ENCODE results near the gene DLG2. TPM values are rescaled to one million over a fixed set of nuclear protein-coding genes. Genes with fewer than 3 reads are reported as not detected.

The DLG2 gene
- total RNA-seq, 1 experiment from 2014 or later, result 17.5 TPM

- DNase-seq (ENCODE audit: low spot score), result no peak
- CTCF ChIA-PET, result no interaction called here
- TF ChIP-seq OVOL2 (CRISPR knock-in tag; IDR thresholded peaks at IDR 0.05; ENCODE audit: borderline replicate concordance) (no peak), ZNF263 (CRISPR knock-in tag; IDR thresholded peaks at IDR 0.05; ENCODE audit: low read depth) (no peak), ATF1 (CRISPR knock-in tag; IDR thresholded peaks at IDR 0.05) (no peak), SMAD4 (CRISPR knock-in tag; IDR thresholded peaks at IDR 0.05) (no peak), EMX1 (CRISPR knock-in tag; IDR thresholded peaks at IDR 0.05) (no peak), HMGXB4 (CRISPR knock-in tag; IDR thresholded peaks at IDR 0.05) (no peak), SMAD3 (CRISPR knock-in tag; IDR thresholded peaks at IDR 0.05; ENCODE audit: borderline replicate concordance) (no peak), NR3C1 (CRISPR knock-in tag; conservative IDR thresholded peaks at IDR 0.05; ENCODE audit: low read depth) (no peak)
- TF ChIP-seq, protein P1, sequence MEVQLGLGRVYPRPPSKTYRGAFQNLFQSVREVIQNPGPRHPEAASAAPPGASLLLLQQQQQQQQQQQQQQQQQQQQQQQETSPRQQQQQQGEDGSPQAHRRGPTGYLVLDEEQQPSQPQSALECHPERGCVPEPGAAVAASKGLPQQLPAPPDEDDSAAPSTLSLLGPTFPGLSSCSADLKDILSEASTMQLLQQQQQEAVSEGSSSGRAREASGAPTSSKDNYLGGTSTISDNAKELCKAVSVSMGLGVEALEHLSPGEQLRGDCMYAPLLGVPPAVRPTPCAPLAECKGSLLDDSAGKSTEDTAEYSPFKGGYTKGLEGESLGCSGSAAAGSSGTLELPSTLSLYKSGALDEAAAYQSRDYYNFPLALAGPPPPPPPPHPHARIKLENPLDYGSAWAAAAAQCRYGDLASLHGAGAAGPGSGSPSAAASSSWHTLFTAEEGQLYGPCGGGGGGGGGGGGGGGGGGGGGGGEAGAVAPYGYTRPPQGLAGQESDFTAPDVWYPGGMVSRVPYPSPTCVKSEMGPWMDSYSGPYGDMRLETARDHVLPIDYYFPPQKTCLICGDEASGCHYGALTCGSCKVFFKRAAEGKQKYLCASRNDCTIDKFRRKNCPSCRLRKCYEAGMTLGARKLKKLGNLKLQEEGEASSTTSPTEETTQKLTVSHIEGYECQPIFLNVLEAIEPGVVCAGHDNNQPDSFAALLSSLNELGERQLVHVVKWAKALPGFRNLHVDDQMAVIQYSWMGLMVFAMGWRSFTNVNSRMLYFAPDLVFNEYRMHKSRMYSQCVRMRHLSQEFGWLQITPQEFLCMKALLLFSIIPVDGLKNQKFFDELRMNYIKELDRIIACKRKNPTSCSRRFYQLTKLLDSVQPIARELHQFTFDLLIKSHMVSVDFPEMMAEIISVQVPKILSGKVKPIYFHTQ (CRISPR knock-in tag; IDR thresholded peaks at IDR 0.05), result no peak
- Mint-ChIP-seq H3K4me3 (no peak overlapping the region), H3K36me3 (no peaks in the 10 kb centered on the region), H3K27ac (no peak overlapping the region), H3K27me3 (ENCODE audit: low read depth) (no peaks in the 10 kb centered on the region), H3K4me1 (peaks cover 4% of the 10 kb centered on the region; the same call in 1 of the 2 replicates), H3K9me3 (no peaks in the 10 kb centered on the region)
- no peak for ATAC-seq
- POLR2A ChIA-PET, result no interaction called here
These were observed 1786.8 kb downstream of the DLG2 start for GRCh38 chr11:83840326-83840725.

- H3K4me3 Mint-ChIP-seq, result no peak overlapping the region
- ChIA-PET POLR2A (no interaction called here), CTCF (interaction anchor here (0.6 to 2.2 kb wide), 68 partner anchors 7 to 1069 kb away, joined by 3 to 42 read pairs (median 4); no protein-coding TSS in a partner anchor)
- DNase-seq (ENCODE audit: low spot score) (peak; percentile 56), ATAC-seq (peak; percentile 99)
- H3K9me3 Mint-ChIP-seq, result no peaks in the 10 kb centered on the region
- H3K27ac Mint-ChIP-seq, result no peak overlapping the region
- H3K36me3 Mint-ChIP-seq, result no peaks in the 10 kb centered on the region
- TF ChIP-seq ETV6 (CRISPR knock-in tag; IDR thresholded peaks at IDR 0.05) (0 out of 2 replicates have a peak, but pooled peaks have one; percentile 33), ATF6 (CRISPR knock-in tag; IDR thresholded peaks at IDR 0.05) (no peak)
- TF ChIP-seq, protein P2, sequence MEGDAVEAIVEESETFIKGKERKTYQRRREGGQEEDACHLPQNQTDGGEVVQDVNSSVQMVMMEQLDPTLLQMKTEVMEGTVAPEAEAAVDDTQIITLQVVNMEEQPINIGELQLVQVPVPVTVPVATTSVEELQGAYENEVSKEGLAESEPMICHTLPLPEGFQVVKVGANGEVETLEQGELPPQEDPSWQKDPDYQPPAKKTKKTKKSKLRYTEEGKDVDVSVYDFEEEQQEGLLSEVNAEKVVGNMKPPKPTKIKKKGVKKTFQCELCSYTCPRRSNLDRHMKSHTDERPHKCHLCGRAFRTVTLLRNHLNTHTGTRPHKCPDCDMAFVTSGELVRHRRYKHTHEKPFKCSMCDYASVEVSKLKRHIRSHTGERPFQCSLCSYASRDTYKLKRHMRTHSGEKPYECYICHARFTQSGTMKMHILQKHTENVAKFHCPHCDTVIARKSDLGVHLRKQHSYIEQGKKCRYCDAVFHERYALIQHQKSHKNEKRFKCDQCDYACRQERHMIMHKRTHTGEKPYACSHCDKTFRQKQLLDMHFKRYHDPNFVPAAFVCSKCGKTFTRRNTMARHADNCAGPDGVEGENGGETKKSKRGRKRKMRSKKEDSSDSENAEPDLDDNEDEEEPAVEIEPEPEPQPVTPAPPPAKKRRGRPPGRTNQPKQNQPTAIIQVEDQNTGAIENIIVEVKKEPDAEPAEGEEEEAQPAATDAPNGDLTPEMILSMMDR (IDR thresholded peaks at IDR 0.05), result peak; percentile 69
- H3K4me1 Mint-ChIP-seq, result peaks cover 4% of the 10 kb centered on the region; the same call in 1 of the 2 replicates
- no peaks in the 10 kb centered on the region for H3K27me3 Mint-ChIP-seq (ENCODE audit: low read depth)
These were observed 1790.1 kb downstream of the DLG2 start for GRCh38 chr11:83836883-83837654.

- no peak overlapping the region for H3K27ac Mint-ChIP-seq
- H3K36me3 Mint-ChIP-seq, result no peaks in the 10 kb centered on the region
- peaks cover 4% of the 10 kb centered on the region; the same call in 1 of the 2 replicates for H3K4me1 Mint-ChIP-seq
- no peak overlapping the region for H3K4me3 Mint-ChIP-seq
- no peaks in the 10 kb centered on the region for H3K9me3 Mint-ChIP-seq
- ChIA-PET POLR2A (interaction anchor here (0.6 kb wide), 1 partner anchor 852 kb away, joined by 3 read pairs; no protein-coding TSS in a partner anchor), CTCF (interaction anchor here (0.6 to 2.2 kb wide), 63 partner anchors 8 to 1070 kb away, joined by 3 to 42 read pairs (median 4); no protein-coding TSS in a partner anchor)
- no peak for DNase-seq (ENCODE audit: low spot score)
- no peak for ATAC-seq
- H3K27me3 Mint-ChIP-seq (ENCODE audit: low read depth), result no peaks in the 10 kb centered on the region
- TF ChIP-seq, protein P3, sequence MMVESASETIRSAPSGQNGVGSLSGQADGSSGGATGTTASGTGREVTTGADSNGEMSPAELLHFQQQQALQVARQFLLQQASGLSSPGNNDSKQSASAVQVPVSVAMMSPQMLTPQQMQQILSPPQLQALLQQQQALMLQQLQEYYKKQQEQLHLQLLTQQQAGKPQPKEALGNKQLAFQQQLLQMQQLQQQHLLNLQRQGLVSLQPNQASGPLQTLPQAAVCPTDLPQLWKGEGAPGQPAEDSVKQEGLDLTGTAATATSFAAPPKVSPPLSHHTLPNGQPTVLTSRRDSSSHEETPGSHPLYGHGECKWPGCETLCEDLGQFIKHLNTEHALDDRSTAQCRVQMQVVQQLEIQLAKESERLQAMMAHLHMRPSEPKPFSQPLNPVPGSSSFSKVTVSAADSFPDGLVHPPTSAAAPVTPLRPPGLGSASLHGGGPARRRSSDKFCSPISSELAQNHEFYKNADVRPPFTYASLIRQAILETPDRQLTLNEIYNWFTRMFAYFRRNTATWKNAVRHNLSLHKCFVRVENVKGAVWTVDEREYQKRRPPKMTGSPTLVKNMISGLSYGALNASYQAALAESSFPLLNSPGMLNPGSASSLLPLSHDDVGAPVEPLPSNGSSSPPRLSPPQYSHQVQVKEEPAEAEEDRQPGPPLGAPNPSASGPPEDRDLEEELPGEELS (CRISPR knock-in tag; IDR thresholded peaks at IDR 0.05), result no peak
- TF ChIP-seq RELA (CRISPR knock-in tag; IDR thresholded peaks at IDR 0.05; ENCODE audit: borderline replicate concordance) (no peak), USF1 (CRISPR knock-in tag; IDR thresholded peaks at IDR 0.05) (no peak), CBFB (CRISPR knock-in tag; IDR thresholded peaks at IDR 0.05; ENCODE audit: low read depth) (no peak), SMAD3 (CRISPR knock-in tag; IDR thresholded peaks at IDR 0.05; ENCODE audit: borderline replicate concordance) (no peak)
- TF ChIP-seq, protein P4, sequence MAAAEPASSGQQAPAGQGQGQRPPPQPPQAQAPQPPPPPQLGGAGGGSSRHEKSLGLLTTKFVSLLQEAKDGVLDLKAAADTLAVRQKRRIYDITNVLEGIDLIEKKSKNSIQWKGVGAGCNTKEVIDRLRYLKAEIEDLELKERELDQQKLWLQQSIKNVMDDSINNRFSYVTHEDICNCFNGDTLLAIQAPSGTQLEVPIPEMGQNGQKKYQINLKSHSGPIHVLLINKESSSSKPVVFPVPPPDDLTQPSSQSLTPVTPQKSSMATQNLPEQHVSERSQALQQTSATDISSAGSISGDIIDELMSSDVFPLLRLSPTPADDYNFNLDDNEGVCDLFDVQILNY (CRISPR knock-in tag; IDR thresholded peaks at IDR 0.05), result no peak
- TF ChIP-seq, protein P5, sequence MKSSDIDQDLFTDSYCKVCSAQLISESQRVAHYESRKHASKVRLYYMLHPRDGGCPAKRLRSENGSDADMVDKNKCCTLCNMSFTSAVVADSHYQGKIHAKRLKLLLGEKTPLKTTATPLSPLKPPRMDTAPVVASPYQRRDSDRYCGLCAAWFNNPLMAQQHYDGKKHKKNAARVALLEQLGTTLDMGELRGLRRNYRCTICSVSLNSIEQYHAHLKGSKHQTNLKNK (CRISPR knock-in tag; IDR thresholded peaks at IDR 0.05), result no peak
These were observed 1791.1 kb downstream of the DLG2 start for GRCh38 chr11:83836065-83836464.

Measured in WTC11 (cell line).